HG03039 (cell line): ENCODE results near the gene UBE2Q1.
A peak's percentile ranks its signal among the peaks of the same experiment; 100 is the strongest.

Experiments used
- ATAC-seq: cut with Tn5 transposase; IDR thresholded peaks from one replicate; pipeline ENCODE4 v1.9.1; 2021; ENCODE audit warnings: mild to moderate bottlenecking, moderate library complexity; ENCODE audit not compliant: unreplicated experiment

Gene UBE2Q1

DNA sequence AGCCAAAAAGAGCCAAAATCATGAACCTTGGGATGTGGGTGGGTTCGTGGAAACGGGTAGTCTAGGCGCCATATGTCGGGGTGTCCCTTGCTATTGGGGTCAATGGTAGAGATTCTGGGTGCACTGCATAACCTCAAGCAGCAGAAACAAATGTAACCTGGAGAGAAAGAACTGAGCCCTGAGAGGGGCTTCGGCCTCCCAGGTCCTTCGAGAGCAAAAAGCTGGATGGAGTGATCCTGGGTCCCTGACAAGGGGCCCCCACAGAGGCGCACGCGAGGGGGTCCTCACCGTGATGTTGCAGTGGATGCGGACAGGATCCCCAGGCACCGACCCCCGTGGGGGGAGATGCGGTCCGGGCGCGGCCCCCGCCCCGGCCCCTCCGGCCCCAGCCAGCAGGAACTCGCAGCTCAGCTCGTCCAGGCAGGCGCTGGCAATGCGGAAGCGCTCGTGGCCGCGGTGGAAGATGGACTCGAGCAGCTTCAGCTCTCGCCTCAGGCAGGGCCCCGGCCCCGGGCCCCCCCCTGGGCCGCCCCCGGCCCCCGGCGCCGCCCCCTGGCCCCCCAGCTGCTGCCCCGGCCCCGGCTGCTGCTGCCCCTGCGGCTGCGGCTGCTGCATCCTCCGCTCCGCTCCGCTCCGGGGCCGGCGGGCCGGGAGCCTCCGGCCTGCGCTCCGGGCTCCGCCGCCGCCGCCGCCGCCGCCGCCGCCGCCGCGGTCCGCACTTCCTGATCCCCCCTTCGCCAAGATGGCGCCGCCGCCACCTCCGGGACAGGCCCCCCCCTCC lies at the start of gene UBE2Q1:
Gene UBE2Q1 (minus strand): TSS at position 724 of the 781 bp plus-strand sequence. CDS start 109 bp downstream, at position 615.
- peak; percentile 7 for ATAC-seq

DNA sequence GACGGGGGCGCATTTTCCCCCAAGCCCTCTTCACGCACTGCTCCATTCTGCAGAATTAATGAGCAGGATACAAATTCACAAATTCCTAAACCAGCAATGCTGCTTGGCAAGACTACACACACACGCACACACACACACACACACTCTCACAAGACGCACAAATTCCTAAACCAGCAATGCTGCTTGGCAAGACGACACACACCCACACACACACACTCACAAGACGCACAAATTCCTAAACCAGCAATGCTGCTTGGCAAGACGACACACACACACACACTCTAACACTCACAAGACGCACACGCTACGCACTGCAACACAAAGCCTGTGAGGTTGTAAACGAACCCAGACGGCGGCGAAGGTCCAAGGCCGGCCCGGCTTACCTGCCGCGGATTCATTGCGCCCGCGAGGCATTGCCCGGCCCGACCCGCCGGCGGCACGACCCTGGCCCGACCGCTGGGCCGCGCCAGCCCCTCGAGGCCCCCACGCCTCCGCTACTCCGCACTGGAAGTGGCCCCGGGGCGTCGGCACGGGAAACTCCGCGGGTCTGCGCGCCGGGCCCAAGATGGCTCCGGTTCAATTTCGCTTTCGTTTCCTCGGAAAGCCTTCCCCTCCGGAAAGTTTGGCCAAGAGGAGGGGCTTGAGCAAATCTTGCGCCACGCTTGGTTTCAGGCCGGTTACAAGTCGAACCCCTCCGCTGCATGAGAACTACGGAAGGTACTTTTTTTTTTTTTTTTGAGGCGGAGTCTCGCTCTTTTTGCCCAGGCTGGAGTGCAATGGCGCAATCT lies 49.3 kb upstream of the UBE2Q1 start, which contains the start of gene ADAR:
Gene ADAR (minus strand): TSS at position 578 of the 788 bp plus-strand sequence. CDS start 180 bp downstream, at position 398.
- peak; percentile 61 for ATAC-seq

DNA sequence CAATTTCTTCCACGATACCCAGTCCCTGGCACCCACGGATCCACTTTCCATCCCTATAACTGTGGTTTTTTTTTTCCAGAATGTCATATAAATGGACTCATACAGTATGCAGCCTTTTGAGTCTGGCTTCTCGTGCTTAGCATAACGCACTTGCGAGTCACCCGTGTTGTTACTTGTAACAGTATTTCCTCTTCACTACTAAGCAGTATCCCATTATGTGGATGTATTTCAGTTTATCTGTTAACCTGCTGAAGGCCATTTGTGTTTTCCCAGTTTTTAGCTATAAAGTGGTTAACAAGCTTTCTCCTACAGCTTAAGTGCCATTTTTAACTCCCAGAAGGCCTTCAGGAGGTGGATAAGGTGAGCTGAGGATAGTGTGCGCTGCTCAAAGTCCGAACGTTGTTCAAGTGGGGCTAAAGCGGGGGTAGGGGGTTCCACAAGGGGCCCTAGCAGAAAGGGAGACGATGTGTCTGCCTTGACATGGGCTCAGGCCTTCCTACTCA lies 48.7 kb upstream of the UBE2Q1 start:
- peak; percentile 9 for ATAC-seq

DNA sequence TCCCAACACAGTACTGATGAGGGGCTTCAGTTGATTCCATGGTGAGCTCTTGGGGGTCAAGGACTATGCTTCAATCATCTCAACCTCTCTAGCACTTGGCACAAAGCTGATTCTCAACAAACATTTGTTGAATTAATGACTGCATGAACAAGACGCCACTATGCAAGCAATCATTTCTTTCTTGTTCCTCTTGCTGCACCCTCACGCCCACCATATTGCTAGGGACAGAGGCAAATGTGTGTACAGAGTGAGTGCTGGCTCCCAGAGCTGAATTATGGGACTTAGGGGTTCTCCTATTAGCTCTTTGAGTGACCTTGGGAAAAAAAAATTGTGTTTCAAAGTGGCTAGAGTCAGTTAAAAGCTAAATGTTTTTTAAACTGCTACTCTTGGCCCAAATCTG lies 47.1 kb upstream of the UBE2Q1 start:
- ATAC-seq: no peak

DNA sequence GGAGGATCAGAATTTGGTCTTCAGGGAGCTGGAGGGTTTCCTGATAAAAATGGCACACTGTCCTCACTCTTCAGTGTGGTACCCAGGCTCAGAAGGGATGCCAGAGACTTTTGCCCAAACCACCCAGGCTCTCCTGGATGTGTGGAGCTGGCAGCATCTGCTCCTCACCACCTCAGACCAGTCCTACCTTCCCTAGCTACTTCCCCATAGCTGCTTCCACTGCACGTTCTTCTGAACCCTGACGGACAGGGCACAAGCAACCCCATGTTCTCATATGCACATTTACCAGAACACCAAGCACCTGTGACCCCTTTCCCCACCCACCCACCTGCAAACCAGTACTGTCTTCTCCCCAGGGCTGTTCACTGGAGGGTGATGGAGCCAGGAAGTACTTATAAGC lies 44.9 kb upstream of the UBE2Q1 start:
- ATAC-seq: no peak

DNA sequence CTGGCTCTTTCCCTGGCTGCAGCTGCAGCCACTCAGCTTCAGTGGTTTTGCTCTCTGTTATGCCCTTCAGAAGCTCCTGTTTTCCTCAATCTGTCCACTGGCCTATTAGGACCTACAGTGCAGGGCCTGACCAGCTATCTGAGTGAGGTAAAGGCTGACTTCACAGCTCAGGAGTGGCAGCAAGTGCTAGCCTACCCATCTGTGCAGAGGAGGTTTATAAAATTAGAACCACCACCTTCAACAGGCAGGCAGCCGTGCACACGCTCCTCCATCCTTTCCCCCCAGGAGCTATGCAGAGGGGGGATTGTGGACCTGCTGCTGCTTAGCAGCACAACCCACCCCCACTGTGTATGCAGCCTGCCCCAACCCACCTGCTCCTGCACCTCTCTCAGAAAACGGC lies 41.2 kb upstream of the UBE2Q1 start:
- no peak for ATAC-seq

DNA sequence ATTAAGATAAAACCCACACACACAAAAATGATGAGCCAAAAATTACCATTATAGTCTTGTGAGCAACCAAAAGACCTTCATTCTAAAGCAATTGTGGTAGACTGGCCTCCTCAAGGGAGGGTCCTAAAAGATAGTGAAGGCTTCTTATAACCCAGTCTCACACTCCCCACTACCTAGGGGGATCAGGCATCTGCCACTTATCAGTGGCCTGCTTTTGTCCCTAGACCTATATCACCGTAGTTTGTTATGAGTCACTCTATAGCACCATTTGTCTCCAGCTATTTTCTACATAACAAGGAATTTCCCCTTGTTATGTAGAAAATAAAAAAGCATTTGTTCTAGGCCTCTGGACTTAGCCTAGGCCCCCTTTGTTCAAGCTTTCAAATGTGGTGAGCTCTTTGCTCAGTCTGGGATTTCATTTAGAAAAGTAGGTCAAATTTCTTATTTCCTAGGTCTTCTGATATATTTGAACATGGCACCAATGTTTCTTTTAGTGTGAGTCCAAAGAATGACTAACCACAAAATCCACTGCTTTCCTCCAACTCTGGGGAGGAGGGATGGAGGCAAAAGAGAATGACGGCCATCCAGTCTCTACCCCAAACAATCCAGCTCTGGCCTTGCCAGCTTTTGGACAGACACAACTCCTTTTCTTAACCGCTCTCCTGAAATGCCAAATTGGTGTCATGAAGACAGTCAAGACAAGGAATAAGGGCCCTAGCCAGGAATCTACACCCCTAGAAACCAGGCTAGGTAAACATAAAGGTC lies 40.6 kb upstream of the UBE2Q1 start:
- ATAC-seq: no peak

DNA sequence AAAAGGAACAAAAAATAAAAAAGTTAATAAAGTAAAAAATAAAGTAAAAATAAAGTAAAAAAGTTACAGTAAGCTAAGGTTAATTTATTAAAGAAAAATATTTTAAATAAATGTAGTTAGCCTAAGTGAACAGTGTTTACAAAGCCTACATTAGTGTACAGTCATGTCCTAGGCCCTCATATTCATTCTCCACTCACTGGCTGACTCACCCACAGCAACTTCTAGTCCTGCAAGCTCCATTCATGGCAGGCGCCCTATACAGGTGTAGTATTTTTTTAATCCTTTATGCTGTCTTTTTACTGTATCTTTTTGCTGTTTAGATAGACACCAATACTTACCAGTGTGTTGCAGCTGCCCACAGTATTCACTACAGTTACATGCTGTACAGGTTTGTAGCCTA lies 37.2 kb upstream of the UBE2Q1 start:
- no peak for ATAC-seq

DNA sequence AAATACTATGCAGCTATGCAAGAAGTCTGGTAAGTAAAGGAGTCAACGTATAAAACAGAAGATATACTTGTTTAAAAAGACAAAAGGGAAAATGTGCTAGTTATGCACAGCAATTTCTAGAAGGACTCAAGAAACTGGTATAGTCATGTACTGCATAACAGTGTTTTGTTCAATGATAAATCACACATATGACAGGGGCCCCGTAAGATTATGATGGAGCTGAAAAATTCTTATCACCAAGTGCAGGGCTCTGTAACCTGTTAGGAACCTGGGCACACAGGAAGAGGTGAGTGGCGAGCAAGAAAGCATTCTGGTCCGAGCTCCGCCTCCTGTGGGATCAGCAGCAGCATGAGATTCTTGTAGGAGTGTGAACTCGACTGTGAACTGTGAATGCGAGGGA lies 36.3 kb upstream of the UBE2Q1 start:
- no peak for ATAC-seq

DNA sequence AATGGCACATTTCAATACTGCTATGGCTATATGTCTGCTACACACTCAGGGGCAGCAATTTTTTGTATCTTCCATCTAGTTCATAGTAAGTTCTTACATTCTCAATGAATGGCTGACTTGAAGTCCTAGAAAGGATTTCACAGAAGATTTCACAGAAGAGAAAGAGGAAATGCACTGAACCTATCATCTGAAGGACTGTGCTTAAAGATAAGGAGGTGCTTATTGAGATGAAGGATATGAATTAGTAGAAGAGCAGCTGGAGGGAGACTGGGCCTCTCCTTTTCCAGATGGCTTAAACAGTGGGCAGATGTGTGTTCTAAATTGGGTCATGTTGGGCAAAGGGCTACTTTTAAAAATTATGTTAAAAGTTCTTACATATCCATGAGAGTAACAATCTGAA lies 34.9 kb upstream of the UBE2Q1 start:
- no peak for ATAC-seq

DNA sequence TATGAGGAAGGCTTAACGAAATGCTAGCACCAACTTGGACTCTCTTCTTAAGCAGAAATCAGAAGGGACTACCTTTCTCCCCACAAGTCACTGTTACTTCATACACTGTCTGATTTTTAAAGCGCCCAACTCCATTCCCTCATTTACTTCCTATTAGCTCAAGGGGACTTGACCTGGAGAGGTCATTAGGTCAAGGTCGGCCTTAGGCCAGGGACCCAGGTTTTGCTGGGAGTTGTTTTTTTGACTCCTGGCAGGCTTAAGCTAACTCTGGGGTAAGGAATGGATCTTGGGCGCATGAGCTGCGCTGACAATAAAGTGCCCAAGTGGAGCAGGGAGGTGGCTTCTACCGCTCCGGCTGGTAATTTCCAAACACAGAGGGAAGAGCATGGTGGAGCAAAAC lies 32.7 kb upstream of the UBE2Q1 start:
- no peak for ATAC-seq

DNA sequence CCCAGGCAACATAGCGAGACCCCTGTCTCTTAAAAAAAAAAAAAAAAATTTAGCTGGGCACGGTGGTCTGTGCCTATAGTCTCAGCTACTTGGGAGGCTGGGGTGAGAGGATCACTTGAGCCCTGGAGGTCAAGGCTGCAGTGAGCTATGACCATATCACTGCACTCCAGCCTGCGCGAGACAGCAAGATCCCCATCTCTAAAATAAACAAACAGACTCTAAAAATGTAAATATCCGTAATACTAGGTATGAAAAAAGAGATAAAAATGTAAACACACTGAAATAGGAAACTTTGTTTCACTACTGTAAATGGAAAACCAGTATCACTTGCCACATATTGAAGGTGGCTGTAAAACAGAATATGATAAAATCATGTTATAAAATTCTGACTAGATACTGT lies 32.3 kb upstream of the UBE2Q1 start:
- no peak for ATAC-seq

DNA sequence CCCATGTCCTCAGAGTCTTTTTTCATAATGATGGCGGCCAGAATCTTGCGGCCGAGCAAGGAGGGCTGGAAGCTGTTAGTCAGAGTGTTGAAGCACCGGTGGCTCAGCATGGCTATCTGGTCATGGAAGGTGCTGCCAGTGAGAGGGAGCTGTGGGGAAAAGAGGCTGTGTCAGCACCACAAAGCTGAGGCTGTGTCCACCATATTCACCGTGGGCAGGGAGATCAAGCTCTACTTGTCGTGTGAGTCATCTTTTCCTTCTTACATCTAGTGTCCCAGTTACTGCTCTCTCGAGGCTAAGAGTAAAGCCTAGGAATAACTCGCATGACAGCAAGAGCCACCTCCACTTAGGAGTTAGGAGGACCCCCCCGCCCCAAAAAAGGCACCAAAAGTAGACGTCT lies 31.3 kb upstream of the UBE2Q1 start:
- ATAC-seq: no peak

DNA sequence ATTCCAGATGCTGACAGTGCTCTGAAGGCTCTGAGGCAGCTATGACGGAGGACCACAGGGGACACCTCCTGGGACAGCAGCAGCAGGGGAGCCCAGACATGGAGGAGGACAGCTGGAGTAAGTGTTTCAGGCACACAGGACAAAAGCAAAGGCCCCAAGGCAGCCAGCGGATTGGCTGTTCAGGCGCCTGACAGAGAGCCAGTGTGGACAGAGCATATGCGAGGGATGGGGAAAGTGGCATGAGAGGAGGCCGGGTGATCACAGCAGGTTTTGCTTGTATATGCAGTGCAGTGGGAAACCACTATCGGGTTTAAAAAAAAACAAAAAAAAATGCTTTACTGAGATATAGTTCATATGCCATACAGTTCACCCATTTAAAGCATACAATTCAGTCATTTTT lies 28.2 kb upstream of the UBE2Q1 start:
- ATAC-seq: no peak

DNA sequence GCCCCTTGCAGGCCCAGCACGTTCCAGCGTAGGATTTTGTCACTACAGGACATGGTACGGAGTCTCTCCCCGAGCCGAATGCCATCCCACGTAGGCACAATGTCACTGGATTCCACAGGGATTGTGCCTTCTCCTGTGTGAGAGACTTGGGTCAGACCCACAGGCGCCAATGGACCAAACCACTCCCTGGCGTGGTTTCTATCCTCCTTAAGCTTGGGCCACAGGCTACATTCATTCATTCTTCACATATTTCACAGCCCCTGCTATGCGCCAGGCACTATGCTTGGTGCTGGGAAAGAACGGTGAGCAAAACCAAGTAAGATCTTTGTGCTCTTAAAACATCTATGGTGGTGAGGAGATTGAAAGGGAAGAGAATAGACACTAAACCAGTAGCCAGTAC lies 27.8 kb upstream of the UBE2Q1 start:
- ATAC-seq: no peak

DNA sequence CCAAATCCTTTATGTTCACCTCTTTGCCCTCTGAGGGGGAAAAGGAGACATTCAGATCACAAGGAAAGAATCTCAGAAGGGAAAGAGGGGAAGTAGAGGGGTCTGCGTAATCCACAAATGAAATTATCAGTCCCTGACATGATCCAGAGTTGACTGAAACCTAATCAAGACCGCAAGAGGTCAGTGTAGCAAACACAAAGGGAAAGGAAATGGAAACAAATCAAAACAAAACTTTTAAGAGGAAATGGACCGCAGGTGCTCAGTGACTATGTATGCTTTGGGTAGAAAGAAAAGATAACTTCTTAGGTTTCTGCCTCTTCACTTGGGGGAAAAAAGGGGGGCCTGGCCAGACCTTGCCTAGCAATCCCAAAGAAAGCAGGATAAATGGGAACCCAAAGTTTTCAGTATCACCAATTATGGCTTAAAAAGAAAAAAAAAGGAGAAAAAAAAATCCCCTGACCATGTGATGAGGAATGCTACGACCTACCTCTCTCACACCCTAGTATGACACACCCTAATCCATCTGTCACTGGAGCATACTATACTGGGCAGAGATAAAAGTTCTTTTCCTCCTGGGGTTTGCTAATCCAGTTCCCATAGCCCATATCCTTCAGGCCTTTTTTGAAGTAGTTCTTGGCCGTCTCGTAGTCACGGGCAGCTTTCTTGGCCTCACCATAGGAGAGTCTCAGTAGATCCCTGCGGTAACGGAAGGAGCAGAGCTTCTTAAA lies 26.0 kb upstream of the UBE2Q1 start:
- no peak for ATAC-seq

DNA sequence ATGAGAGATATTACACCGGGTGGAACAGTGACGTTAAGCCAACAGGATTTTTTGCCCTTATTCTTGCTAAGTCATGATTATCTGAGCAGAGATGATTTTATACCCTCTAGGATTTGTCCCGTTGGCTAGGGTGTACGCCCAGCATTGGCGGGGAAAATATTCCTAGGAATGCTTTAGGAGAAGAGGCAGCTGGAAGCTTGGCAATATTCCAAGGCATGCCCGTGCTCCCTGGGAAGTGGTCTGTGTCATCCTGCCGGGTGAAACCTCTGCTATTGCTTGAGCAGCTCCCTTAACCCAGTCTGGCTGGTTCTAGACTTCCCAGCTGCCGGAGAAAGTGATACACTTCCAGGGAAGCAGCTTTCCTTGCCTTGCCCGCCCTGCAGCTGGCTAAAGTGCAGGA lies 25.3 kb upstream of the UBE2Q1 start:
- no peak for ATAC-seq

DNA sequence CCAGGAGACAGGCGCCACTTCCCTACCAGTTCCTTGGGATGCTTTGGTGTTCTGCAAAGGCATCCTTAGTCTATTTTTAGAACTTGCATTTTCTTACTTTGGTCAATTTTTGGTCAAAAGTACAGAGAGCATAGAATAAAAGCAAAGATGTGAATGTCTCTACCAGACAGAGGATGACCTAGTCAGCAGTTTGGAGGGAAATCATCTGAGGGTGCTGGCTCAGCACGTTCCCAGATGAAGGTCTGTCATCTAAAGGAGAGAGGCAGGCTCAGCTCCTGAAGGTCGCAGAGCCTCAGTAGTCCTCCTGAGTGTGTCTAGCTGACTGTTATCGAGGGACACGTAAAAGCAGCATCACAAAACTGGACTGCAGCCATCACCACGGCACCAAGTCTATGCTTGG lies 24.4 kb upstream of the UBE2Q1 start:
- no peak for ATAC-seq

DNA sequence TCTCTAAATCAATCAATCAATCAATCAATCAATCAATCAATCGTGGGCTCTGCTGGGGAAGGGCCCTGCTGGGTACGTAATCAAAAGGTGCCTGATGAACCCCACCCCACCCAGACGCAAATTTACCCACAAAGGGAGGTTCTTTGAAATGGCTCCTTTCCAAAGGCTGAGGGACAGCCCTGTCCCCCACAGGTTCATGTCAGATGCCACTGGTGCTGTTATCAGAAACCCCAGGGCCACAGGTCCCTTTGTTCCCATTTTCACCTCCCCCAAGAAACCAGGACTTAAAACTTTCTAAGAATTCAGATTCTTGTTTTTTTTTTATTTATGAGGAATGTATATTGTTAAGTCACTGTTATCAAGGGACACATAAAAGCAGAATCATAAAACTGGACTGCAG lies 23.3 kb upstream of the UBE2Q1 start:
- ATAC-seq: no peak

DNA sequence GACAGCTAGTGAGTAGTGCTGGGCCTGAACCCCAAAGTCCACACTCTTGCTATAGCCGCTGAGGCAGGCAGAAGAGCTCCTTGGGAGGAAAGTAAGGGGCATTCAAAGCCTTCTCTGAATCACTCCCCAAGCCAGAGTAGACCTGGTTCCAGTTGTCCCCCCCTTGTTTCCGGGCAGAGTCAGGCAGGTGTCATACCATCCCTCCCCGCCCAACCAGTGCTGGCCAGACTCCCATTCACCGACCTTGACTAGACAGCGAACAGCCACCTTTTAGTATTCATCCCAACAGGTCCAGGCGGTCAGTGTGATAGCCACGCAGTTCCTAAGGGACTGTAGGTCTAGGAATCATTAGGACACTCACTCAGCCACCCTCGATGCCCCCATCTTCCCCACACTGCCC lies 20.9 kb upstream of the UBE2Q1 start:
- ATAC-seq: no peak

DNA sequence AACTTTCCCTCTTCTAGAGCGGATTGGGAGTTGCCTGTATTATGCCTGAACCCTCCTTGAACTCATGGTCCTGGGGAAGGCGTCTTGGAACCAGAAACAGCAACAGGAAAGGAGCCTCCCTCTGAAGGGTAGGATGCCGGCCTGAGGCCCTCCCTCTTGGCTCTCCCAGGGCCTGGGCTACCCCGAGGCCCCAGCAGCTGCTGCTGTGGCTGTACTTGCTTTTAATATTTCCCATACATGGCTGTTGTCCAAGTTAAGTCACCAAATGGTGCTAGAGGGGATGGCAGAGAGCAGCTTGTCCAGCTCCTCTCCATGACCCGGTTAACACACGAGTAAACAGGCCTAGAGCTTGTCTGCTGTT lies 19.6 kb upstream of the UBE2Q1 start:
- ATAC-seq: no peak
